CD4-positive, CD25-positive, alpha-beta regulatory T cell (primary cell): ENCODE measurements around the gene TROAP. TPM values are rescaled to one million over a fixed set of nuclear protein-coding genes. Genes with fewer than 3 reads are reported as not detected.
"Not testable (repeated sequence)": the region's sequence is repeated elsewhere in the genome, so short reads cannot be mapped to it uniquely, and the experiment has no call there.

Experiments used
- ATAC-seq, 2 donors: fragments of 150-1000 bp; cut with Tn5 transposase; one replicate each; pipeline ENCODE4 v1.10.0; 2021; ENCODE audit warnings: low read depth in 2 of 2, moderate number of reproducible peaks in 2 of 2, moderate library complexity in 1 of 2
- DNase-seq, 3 donors: peaks; one replicate each; pipeline versions ENCODE4 v3.0.0 to v3.0.0-alpha.2; 2012 to 2022; ENCODE audit warnings: mixed read lengths in 1 of 3
- H3K27ac ChIP-seq: one replicate; pipeline ENCODE4 v1.7.0; 2013; ENCODE audit warnings: mild to moderate bottlenecking, low read length; ENCODE audit not compliant: insufficient read depth, poor library complexity, severe bottlenecking
- H3K27me3 ChIP-seq: one replicate; pipeline ENCODE4 v1.7.0; 2013; ENCODE audit warnings: low read length; ENCODE audit not compliant: control insufficient read depth, insufficient read depth
- H3K36me3 ChIP-seq: one replicate; pipeline ENCODE4 v1.7.0; 2013; ENCODE audit warnings: mild to moderate bottlenecking, low read length, moderate library complexity; ENCODE audit not compliant: control insufficient read depth, insufficient read depth
- H3K4me1 ChIP-seq: 2 replicates; pipeline ENCODE4 v1.7.0; 2013; ENCODE audit warnings: mild to moderate bottlenecking, low read length; ENCODE audit not compliant: insufficient read depth, control insufficient read depth, poor library complexity, severe bottlenecking
- H3K4me3 ChIP-seq: one replicate; pipeline ENCODE4 v1.7.0; 2013; ENCODE audit warnings: low read depth, mild to moderate bottlenecking, low read length, moderate library complexity
- H3K9me3 ChIP-seq, 2 experiments: 1 replicate in 1 of 2; 2 replicates in 1 of 2; pipeline ENCODE4 v1.7.0; 2013; ENCODE audit warnings: low read length in 2 of 2, mild to moderate bottlenecking in 1 of 2, moderate library complexity in 1 of 2; ENCODE audit not compliant: control insufficient read depth in 2 of 2
- H3K27ac Mint-ChIP-seq, 3 donors: one replicate each; pipeline ENCODE4 v1.8.0; 2020 to 2022; ENCODE audit warnings: mild to moderate bottlenecking in 3 of 3, mixed read lengths in 3 of 3, moderate library complexity in 2 of 3
- H3K27me3 Mint-ChIP-seq: one replicate; pipeline ENCODE4 v1.8.0; 2022; ENCODE audit warnings: mild to moderate bottlenecking, mixed read lengths
- H3K36me3 Mint-ChIP-seq: one replicate; pipeline ENCODE4 v1.8.0; 2020; ENCODE audit warnings: mixed read lengths
- H3K4me1 Mint-ChIP-seq, 4 donors: one replicate each; pipeline ENCODE4 v1.8.0; 2020 to 2022; ENCODE audit warnings: mixed read lengths in 4 of 4, mild to moderate bottlenecking in 1 of 4
- H3K4me3 Mint-ChIP-seq, 4 donors: one replicate each; pipeline ENCODE4 v1.8.0; 2020 to 2022; ENCODE audit warnings: mild to moderate bottlenecking in 4 of 4, mixed read lengths in 4 of 4, moderate library complexity in 3 of 4
- H3K9me3 Mint-ChIP-seq, 7 donors: one replicate each; pipeline ENCODE4 v1.8.0; 2020 to 2022; ENCODE audit warnings: mixed read lengths in 7 of 7, mild to moderate bottlenecking in 3 of 7, moderate library complexity in 2 of 7
- polyA plus RNA-seq, 4 donors: library from polyadenylated mRNA; unstranded; fragments of 300-500 nt; fragmentation: Illumina TruSeq; gene quantifications; one replicate each; pipeline ENCODE4 v1.2.3, GENCODE V29; 2021
- total RNA-seq: library from RNA; stranded (reverse); gene quantifications from one replicate; pipeline ENCODE4 v1.2.3, GENCODE V29; 2022

TROAP gene
- total and polyA plus RNA-seq, 5 donors from 2014 or later: 2.0 to 8.8 (median 4.4) TPM

DNA sequence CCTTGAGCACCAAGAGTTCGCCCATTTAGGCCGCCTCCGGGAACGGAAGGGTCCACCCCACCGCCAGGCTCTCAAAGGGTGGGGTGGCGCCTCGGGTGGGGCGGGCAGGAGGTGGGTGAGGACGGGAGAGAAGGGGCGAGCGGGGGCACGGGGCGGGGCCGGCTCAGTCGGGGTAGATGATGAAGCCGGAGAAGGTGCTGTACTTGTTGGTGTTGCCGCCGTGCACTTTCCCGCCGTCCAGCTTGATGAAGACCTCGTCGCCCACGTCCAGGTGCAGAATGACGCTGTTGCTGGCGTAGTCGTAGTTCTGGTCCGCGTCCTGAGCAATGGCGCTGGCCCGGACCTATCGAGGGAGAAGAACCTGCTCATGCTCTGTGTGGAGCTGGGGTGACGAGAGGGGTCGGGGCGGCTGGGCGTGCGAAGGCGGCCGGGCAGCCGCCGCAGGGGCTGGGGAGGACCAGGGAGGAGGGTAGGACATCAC is 9.9 kb downstream of the TROAP start:
- Mint-ChIP-seq H3K4me1 (peaks cover 5 to 36% (median 13%) of the 10 kb centered on the region in 4 donors), H3K9me3 (peaks cover 0 to 3% (median 0%) of the 10 kb centered on the region in 7 donors), H3K27me3 (peaks cover 56% of the 10 kb centered on the region), H3K36me3 (peaks cover 5% of the 10 kb centered on the region), H3K4me3 (peak overlapping the region in 3 of 4 donors; percentile 19 to 80 (median 78)), H3K27ac (no peak overlapping the region)
- ATAC-seq (no peak), DNase-seq (no peak)
- Histone ChIP-seq H3K27ac (no peak overlapping the region), H3K36me3 (no peaks in the 10 kb centered on the region), H3K4me1 (peaks cover 23% of the 10 kb centered on the region), H3K4me3 (no peak overlapping the region), H3K27me3 (peaks cover 14% of the 10 kb centered on the region), H3K9me3 (no peaks in the 10 kb centered on the region)

GRCh38 chr12:49333778-49334177 is 10.7 kb downstream of the TROAP start:
- H3K4me3 Mint-ChIP-seq, H3K27ac ChIP-seq, H3K36me3 Mint-ChIP-seq, H3K27ac Mint-ChIP-seq, H3K9me3 Mint-ChIP-seq, H3K36me3 ChIP-seq, H3K4me3 ChIP-seq, H3K9me3 ChIP-seq, ATAC-seq, DNase-seq: not testable (repeated sequence)
- peaks cover 62% of the 10 kb centered on the region for H3K27me3 Mint-ChIP-seq
- peaks cover 23% of the 10 kb centered on the region for H3K4me1 ChIP-seq
- peaks cover 17% of the 10 kb centered on the region for H3K27me3 ChIP-seq
- H3K4me1 Mint-ChIP-seq: peaks cover 5 to 39% (median 14%) of the 10 kb centered on the region in 4 donors

DNA sequence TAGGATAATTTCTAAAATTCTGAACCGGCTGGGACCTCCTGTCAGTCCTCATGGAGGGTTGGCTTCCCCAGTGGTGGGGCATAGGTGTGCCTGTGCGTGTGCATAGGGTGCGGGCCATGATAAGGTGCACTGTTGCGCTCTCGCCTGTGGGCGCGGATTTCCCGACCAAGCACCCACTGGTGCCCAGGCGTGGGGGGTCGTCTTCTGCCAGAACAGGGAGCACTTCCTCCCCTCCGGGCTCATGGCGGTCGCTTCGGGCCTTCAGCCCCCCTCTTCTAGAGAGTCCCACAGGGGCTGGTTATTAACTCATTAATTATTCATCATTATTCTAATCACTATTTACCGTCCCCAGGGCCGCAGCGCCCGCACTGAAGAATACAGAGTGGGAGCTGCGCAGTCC is 11.2 kb downstream of the TROAP start:
- DNase-seq (no peak), ATAC-seq (no peak)
- Histone ChIP-seq H3K27ac (no peak overlapping the region), H3K4me1 (peaks cover 23% of the 10 kb centered on the region), H3K9me3 (no peaks in the 10 kb centered on the region), H3K4me3 (no peak overlapping the region), H3K36me3 (no peaks in the 10 kb centered on the region), H3K27me3 (peaks cover 17% of the 10 kb centered on the region)
- peak overlapping the region in 2 of 4 donors; percentile 77 to 78 for H3K4me3 Mint-ChIP-seq
- peaks cover 67% of the 10 kb centered on the region for H3K27me3 Mint-ChIP-seq
- H3K36me3 Mint-ChIP-seq: peaks cover 5% of the 10 kb centered on the region
- peaks cover 5 to 39% (median 14%) of the 10 kb centered on the region in 4 donors for H3K4me1 Mint-ChIP-seq
- no peak overlapping the region for H3K27ac Mint-ChIP-seq
- peaks cover 0 to 3% (median 0%) of the 10 kb centered on the region in 7 donors for H3K9me3 Mint-ChIP-seq

DNA sequence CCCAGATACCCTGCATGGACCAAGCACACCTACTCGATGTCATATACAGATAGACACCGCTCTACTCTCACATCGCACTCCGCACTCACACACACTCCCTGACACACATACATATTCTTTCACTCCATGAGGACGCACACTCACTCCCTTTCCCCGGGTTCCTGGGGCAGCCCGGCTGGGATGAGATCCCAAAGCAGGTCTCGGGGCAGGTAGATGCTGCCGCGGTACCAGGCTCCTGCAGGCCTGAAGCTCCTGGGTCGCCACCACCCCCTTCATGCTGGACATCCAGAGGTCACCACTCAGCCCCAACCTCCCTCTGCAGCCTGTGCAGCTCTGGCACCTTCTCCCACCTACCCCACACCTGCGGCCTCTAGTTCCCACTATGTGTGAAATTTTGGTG is 11.6 kb downstream of the TROAP start:
- Histone ChIP-seq H3K4me1 (peaks cover 23% of the 10 kb centered on the region), H3K36me3 (no peaks in the 10 kb centered on the region), H3K9me3 (no peaks in the 10 kb centered on the region), H3K27me3 (peaks cover 17% of the 10 kb centered on the region), H3K4me3 (no peak overlapping the region), H3K27ac (no peak overlapping the region)
- Mint-ChIP-seq H3K9me3 (peaks cover 0 to 3% (median 0%) of the 10 kb centered on the region in 7 donors), H3K27me3 (peaks cover 70% of the 10 kb centered on the region), H3K27ac (peak overlapping the region in 1 of 3 donors; percentile 12), H3K4me3 (peak overlapping the region in 2 of 4 donors; percentile 77 to 78), H3K36me3 (peaks cover 5% of the 10 kb centered on the region), H3K4me1 (peaks cover 5 to 39% (median 14%) of the 10 kb centered on the region in 4 donors)
- no peak for DNase-seq
- no peak for ATAC-seq

DNA sequence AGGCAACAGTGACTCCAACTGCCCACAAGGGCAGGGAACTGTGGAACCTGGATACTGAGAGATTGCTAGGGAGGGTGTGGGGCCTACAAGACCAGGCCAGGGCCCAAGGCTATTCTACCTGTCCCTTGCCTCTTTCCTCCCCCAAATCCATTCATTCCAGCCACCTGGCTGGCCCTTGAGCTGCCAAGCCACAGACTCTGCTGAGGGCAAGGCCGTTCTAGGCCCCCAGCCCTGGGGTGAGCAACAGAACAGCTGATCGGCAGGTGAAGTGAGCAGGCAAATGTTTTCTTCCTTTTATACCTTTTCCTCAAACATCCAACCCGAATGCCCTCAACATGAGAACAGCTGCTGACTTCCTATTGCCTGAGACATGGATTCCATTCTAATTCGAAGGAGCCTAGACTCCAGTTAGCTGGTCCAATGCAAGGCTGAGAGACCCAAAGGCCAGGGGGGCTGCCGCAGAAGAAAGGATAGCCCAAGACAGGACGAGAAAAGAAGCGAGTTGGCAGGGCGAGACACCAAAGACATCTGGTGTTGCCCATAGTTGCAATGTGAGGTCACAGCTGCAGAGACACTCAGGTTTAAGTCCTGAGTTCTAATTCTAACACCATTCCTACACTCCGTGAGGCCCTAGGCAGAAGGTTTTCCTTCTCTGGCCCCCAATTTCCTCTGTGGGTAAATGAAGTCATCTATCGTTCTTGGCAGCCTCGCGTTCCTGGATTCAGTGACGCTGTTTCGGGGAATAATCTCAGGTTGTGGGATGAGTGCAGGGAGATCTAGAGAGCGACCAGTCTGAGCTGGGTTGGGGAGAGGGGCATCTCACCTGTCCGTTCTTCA is 12.3 kb downstream of the TROAP start:
- DNase-seq (no peak), ATAC-seq (no peak)
- Mint-ChIP-seq H3K4me1 (peaks cover 5 to 39% (median 14%) of the 10 kb centered on the region in 4 donors), H3K36me3 (peaks cover 5% of the 10 kb centered on the region), H3K9me3 (peaks cover 0 to 3% (median 0%) of the 10 kb centered on the region in 7 donors), H3K27ac (peak overlapping the region in 1 of 3 donors; percentile 12), H3K4me3 (peak overlapping the region in 3 of 4 donors; percentile 15 to 78 (median 42)), H3K27me3 (peaks cover 75% of the 10 kb centered on the region)
- no peaks in the 10 kb centered on the region for H3K36me3 ChIP-seq
- H3K27ac ChIP-seq: no peak overlapping the region
- peaks cover 23% of the 10 kb centered on the region for H3K4me1 ChIP-seq
- peaks cover 22% of the 10 kb centered on the region for H3K27me3 ChIP-seq
- no peak overlapping the region for H3K4me3 ChIP-seq
- no peaks in the 10 kb centered on the region for H3K9me3 ChIP-seq

GRCh38 chr12:49335955-49336644 is 13.0 kb downstream of the TROAP start:
- Histone ChIP-seq H3K36me3 (no peaks in the 10 kb centered on the region), H3K27ac (no peak overlapping the region), H3K9me3 (no peaks in the 10 kb centered on the region), H3K27me3 (peaks cover 25% of the 10 kb centered on the region), H3K4me1 (peaks cover 23% of the 10 kb centered on the region), H3K4me3 (no peak overlapping the region)
- DNase-seq (no peak), ATAC-seq (no peak)
- Mint-ChIP-seq H3K4me1 (peaks cover 5 to 42% (median 17%) of the 10 kb centered on the region in 4 donors), H3K27me3 (peaks cover 82% of the 10 kb centered on the region), H3K4me3 (peak overlapping the region in 1 of 4 donors; percentile 78), H3K27ac (no peak overlapping the region), H3K9me3 (peaks cover 0 to 3% (median 0%) of the 10 kb centered on the region in 7 donors), H3K36me3 (peaks cover 5% of the 10 kb centered on the region)

DNA sequence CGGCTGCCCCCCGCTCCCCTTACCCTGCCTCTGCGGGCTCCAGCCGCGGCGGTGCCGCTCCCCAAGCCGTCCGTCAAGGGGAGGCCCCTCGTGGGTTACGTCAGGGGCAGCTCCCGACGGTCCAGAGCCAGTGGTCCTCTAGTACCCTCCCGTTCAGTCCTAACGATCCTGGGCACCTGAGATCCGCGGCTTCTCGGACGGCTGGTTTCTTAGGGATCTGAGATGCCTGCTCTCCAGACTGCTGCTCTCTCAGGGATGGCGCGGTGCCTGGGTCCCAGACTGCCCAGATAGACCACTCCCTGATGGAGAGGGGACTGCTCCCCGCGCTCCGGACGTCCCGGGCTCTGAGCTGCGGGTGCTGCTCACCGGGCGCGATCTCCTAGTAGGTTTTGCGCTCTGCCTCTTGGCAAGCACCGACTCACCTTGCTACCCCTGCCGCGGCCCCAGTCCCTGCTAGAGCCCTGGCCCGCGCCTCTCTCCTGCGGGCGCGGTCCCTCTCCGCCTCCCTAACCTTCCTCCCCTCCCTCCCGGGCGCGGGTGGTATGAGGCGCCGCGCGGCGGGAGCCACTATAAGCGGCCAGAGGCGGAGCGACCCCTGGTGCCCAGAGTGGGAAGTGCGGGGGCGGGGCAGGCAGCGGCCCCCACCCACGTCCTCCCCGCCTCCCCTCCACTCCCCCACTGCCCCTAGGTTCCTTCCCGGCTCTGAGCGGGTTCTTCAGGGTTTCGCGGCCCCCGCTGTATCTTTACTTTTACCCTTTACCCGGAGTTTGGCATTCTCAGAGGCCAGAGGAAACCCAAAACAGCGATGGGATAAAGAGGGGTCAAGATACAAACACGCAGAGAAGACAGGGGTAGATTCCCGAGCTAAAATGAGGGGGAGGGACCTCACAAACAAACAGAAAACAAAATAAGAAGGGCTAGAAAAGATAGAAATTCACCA is 13.9 kb downstream of the TROAP start, which contains the start of gene C1QL4:
Gene C1QL4 (minus strand): TSS at position 544 of the 940 bp plus-strand sequence. CDS start 711 bp downstream, outside the sequence.
- Mint-ChIP-seq H3K36me3 (peaks cover 5% of the 10 kb centered on the region), H3K27me3 (peaks cover 87% of the 10 kb centered on the region), H3K4me3 (peak within 1 kb of the TSS; percentile 72 to 90 (median 82)), H3K4me1 (peaks cover 5 to 45% (median 18%) of the 10 kb centered on the region in 4 donors), H3K27ac (peak within 1 kb of the TSS in 1 of 3 donors; percentile 20), H3K9me3 (peaks cover 0 to 3% (median 0%) of the 10 kb centered on the region in 7 donors)
- Histone ChIP-seq H3K27me3 (peaks cover 25% of the 10 kb centered on the region), H3K36me3 (no peaks in the 10 kb centered on the region), H3K9me3 (no peaks in the 10 kb centered on the region), H3K4me1 (peaks cover 25% of the 10 kb centered on the region), H3K27ac (no peak within 1 kb of the TSS), H3K4me3 (no peak within 1 kb of the TSS)
- peak; percentile 76 to 84 (median 80) for DNase-seq
- peak; percentile 90 for ATAC-seq
